ENCODE measurements around the gene C10orf53.

The C10orf53 gene

GRCh38 chr10:49643241-49644034 lies 36.0 kb upstream of the C10orf53 start:
- no peak for DNase-seq (ENCODE audit: low spot score)
- in situ Hi-C loops (cut with MboI; ENCODE audit: low pct_unique_long_range_greater_than_20kb, low sequenced_read_pairs, unreplicated experiment): no loop called here
- TF ChIP-seq CTCF (IDR thresholded peaks at IDR 0.05; ENCODE audit: extremely low read depth, insufficient read depth, missing control alignments): no peak

- no peak for DNase-seq (ENCODE audit: low spot score)
- no peak for TF ChIP-seq CTCF (IDR thresholded peaks at IDR 0.05; ENCODE audit: extremely low read depth, insufficient read depth, missing control alignments)
- in situ Hi-C loops (cut with MboI; ENCODE audit: low pct_unique_long_range_greater_than_20kb, low sequenced_read_pairs, unreplicated experiment): no loop called here
These were observed 35.3 kb upstream of the C10orf53 start for GRCh38 chr10:49644035-49644646.

- DNase-seq (ENCODE audit: low spot score): no peak
- no peak for TF ChIP-seq CTCF (IDR thresholded peaks at IDR 0.05; ENCODE audit: extremely low read depth, insufficient read depth, missing control alignments)
- in situ Hi-C loops (cut with MboI; ENCODE audit: low pct_unique_long_range_greater_than_20kb, low sequenced_read_pairs, unreplicated experiment): no loop called here
These were observed 34.0 kb upstream of the C10orf53 start for GRCh38 chr10:49645417-49645816.

- no peak for TF ChIP-seq CTCF (IDR thresholded peaks at IDR 0.05; ENCODE audit: extremely low read depth, insufficient read depth, missing control alignments)
- no peak for DNase-seq (ENCODE audit: low spot score)
- in situ Hi-C loops (cut with MboI; ENCODE audit: low pct_unique_long_range_greater_than_20kb, low sequenced_read_pairs, unreplicated experiment): no loop called here
These were observed 33.3 kb upstream of the C10orf53 start for GRCh38 chr10:49645871-49646870.

- in situ Hi-C loops (cut with MboI; ENCODE audit: low pct_unique_long_range_greater_than_20kb, low sequenced_read_pairs, unreplicated experiment): no loop called here
- TF ChIP-seq CTCF (IDR thresholded peaks at IDR 0.05; ENCODE audit: extremely low read depth, insufficient read depth, missing control alignments): no peak
- DNase-seq (ENCODE audit: low spot score): no peak
These were observed 31.9 kb upstream of the C10orf53 start for GRCh38 chr10:49647554-49647953.
